Measurements from ENCODE around the gene SLC1A7.

DNA sequence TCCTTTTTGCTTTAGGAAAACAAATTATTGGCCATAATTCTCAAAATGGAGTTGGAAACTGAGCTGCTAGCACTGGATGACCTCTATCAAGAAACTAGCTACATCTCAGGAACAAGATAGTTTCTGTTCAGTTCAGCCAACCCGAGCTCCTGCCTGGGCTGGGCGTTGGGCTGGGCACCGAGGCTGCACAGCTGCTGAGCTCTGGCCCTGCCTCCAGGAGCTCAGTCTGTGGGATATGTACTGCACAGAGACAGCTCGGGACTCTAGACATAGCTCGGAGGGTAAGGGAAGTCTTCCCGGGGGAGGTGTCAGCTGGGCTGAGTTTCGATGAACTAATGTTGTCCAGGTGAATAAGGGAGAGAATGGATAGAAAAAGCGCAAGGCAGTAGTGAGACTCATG, 24.5 kb upstream of the SLC1A7 start:
- TF ChIP-seq, protein P1, sequence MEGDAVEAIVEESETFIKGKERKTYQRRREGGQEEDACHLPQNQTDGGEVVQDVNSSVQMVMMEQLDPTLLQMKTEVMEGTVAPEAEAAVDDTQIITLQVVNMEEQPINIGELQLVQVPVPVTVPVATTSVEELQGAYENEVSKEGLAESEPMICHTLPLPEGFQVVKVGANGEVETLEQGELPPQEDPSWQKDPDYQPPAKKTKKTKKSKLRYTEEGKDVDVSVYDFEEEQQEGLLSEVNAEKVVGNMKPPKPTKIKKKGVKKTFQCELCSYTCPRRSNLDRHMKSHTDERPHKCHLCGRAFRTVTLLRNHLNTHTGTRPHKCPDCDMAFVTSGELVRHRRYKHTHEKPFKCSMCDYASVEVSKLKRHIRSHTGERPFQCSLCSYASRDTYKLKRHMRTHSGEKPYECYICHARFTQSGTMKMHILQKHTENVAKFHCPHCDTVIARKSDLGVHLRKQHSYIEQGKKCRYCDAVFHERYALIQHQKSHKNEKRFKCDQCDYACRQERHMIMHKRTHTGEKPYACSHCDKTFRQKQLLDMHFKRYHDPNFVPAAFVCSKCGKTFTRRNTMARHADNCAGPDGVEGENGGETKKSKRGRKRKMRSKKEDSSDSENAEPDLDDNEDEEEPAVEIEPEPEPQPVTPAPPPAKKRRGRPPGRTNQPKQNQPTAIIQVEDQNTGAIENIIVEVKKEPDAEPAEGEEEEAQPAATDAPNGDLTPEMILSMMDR (IDR thresholded peaks at IDR 0.05), result no peak
- TF ChIP-seq POLR2A (IDR thresholded peaks at IDR 0.05), result no peak
- no peak for TF ChIP-seq EP300 (IDR thresholded peaks at IDR 0.05)
- TF ChIP-seq POLR2AphosphoS5 (IDR thresholded peaks at IDR 0.05), result no peak
